GM18507 (cell line): ENCODE results near the gene RAD9A.

Experiments
- DNase-seq: peaks from one replicate; pipeline ENCODE4 v3.0.0; 2011; ENCODE audit warnings: low read depth; ENCODE audit not compliant: insufficient read length; ENCODE audit errors: extremely low spot score
- FAIRE-seq: peaks from 2 replicates; lab custom pipeline; 2011; peaks lifted over from hg19 to GRCh38; lab: Jason Lieb, UNC

RAD9A gene

DNA sequence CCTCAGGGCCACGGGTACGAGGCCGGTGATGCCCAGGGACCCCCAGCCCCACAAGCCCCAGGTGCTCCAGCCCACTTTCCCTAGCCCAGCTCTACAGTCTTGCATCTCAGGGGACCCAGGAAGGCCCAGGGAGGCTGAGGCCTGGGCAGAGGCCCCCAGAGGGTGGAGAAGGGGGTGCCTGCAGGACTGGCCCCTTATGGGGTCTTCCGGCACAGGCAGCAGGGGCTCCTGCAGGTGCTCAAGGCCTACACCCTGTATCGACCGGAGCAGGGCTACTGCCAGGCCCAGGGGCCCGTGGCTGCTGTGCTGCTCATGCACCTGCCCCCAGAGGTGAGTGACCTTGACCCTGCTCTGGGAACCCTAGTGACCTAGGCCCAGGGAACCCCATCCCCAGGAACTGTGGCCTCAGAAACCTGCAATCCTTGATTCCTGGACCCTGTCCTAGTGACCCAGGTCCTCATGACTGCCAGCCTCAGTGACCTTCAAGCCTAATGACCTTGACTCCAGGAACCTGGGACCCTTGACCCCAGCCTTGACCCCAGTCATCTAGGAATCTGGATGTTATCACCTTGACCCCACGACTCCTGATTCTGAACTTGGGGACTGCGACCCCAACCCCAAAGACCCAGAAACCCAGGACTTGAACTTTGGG lies 14.0 kb downstream of the RAD9A start:
- DNase-seq (no peak), FAIRE-seq (no peak)

DNA sequence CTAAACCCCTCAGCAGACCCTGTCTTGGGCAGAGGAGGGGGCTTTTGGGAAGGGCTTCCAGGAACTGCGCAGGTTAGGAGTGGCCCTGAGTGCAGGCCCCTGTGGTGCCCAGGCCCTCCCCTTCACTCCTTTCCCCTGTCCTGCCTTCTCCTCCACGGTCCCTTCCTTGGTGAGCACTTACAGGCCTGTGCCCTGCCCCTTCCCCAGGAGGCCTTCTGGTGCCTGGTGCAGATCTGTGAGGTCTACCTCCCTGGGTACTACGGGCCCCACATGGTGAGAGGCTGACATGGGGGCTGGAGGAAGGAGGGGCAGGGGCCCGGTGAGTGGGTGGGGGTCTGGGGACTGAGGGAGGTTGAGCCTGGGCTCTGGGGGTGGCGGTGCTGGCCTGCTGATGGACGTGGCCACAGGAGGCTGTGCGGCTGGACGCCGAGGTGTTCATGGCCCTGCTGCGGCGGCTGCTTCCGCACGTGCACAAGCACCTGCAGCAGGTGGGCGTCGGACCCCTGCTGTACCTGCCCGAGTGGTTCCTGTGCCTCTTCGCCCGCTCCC lies 14.7 kb downstream of the RAD9A start:
- FAIRE-seq, result no peak
- DNase-seq, result no peak

DNA sequence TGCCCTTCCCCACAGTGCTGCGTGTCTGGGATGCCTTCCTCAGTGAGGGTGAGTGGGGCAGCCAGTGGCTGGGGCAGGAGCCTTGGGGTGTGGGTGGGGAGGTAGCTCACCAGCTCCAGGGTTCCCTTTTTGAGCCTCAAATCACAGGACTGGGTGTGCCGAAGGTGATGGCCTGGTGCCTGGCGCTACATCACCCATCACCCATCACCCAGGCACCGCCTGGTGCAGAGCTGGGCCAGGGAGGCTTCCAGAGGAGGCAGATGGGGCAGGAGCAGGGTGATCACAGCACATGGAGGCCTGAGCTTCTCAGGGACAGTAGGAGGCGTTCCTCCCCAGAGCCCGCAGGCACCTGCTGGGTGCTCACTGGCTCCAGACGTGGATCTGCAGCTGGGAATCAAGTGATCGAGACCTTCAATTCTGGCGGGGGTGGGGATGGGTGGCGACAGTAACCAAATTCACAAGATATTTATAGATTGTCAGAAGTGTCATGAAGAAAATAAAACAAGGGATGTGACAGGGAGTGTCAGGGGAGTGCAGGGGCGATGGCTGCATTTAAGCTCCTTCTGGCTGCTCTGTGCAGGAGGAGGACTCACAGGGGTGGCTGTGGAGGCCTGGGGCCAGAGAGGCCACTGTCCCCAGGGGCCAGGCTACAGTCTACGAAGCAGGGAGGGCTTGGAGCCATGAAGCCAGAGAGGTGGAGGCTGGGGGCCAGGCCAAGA lies 15.3 kb downstream of the RAD9A start:
- FAIRE-seq, result no peak

DNA sequence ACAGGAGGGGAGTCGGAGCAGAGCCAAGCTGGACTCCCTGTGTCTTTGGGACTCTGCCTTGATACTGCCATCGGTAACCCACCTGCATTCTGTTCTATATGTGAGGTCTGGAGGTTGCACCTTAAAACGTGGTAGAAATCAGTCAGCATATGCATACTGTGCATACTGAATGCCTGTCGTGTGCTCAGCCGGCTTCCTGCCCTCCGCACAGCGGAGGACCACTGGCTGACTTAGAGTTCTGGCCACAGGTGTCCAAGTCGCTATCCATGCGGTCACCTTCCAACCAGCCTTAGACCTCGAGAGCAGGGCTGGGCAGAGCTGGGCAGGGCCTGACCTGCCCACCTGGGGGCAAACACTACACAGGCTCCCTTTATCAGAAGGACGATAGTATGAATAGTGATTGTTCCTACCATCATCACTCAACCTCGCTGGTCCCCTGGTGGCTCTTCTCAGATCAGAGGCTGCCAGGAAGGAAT lies 15.9 kb downstream of the RAD9A start:
- FAIRE-seq (no peak), DNase-seq (no peak)

More for the DNA sequence above, 15.3 kb downstream of the RAD9A start:
- no peak for DNase-seq

DNA sequence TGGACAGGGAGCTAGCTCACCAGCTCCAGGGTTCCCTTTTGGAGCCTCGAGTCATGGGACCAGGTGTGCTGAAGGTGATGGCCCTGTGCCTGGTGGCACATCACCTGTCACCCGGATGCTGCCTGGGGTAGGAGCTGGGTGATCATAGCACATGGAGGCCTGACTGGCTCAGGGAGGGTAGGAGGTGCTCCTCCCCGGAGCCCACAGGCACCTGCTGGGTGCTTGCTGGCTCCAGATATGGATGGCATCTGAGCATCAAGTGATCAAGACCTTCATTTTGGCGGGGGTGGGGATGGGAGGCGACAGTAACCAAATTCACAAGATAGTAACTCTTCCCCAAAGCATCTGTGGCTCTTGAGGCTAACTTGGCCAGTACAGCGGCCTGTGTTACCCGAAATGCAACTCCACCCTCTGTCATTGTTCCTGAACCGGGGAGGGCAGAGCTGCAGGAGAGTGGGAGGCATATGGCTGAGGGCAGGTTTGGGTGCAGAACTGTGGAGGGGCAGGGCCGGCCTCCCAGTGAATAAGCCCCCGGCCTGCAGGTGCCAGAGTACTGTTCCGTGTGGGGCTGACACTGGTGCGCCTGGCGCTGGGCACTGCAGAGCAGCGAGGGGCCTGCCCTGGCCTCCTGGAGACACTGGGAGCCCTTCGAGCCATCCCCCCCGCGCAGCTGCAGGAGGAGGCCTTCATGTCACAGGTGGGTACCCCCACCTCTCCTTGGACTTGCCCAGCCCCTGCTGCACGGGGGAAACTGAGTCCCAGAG lies 16.8 kb downstream of the RAD9A start:
- DNase-seq (no peak), FAIRE-seq (no peak)

DNA sequence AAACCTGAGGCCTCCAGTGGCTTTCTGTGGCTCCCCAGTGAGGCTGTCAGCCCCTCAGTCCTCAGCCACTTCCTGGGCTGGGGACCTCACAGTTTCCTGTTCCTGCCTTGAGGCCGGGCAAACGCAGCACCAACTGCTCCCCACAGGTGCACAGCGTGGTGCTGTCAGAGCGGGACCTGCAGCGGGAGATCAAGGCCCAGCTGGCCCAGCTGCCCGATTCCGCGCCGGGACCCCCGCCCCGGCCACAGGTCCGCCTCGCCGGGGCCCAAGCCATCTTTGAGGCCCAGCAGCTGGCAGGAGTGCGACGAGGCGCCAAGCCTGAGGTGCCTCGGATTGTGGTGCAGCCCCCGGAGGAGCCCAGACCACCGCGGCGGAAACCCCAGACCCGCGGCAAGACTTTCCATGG lies 17.5 kb downstream of the RAD9A start:
- DNase-seq (peak; percentile 65), FAIRE-seq (peak; percentile 94)

DNA sequence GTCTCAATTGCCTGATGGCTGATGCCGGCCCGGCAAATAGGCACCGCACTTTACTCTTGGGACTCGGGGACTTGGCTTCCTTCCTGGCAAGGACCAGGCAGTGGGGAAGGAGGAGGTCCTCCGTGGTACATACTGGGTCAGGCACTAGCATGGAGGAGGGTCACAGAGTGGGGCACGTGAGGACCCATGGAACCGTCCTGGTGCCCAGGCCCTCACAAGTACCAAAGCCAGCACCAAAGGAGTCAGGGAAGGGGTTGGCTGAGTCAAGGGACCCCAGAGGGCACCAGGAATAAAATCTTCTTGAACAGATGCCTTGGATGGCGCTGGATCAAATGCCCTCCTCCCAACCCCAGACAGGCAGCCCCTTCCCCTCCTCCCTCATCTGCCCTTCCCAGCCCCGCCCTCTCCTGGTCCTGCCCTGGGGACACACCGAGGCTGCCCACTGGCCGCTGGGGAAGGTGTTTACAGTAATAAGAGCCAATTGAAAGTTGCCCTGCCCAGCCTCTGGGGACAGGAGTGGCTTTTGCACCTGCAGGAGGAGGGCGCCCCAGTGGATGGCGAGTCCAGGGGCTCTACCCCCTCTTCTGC lies 18.1 kb downstream of the RAD9A start:
- DNase-seq, result no peak
- FAIRE-seq, result peak; percentile 60

DNA sequence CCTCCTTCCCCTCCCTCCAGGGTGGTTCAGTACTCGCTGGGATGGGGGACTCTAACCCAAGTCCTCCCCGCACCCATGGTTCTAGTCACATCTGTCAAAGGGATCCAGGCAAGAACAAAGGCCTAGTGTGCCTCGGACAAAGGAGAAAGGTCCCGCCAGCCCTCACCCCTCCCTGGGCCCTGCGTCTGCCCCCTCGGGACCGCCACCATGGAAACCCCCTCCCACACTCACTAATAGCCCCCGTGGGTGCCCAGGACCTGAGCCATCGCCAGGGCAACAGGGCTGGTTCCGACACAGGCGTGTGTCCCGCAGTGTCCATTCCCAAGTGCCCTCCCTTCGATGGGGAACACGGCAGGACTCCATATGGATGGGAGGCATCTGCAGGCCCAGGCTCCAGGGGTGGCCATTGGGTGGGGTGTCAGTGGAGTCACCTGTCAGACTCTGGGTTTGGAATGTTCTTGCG lies 18.6 kb downstream of the RAD9A start:
- FAIRE-seq, result no peak
- DNase-seq, result no peak

DNA sequence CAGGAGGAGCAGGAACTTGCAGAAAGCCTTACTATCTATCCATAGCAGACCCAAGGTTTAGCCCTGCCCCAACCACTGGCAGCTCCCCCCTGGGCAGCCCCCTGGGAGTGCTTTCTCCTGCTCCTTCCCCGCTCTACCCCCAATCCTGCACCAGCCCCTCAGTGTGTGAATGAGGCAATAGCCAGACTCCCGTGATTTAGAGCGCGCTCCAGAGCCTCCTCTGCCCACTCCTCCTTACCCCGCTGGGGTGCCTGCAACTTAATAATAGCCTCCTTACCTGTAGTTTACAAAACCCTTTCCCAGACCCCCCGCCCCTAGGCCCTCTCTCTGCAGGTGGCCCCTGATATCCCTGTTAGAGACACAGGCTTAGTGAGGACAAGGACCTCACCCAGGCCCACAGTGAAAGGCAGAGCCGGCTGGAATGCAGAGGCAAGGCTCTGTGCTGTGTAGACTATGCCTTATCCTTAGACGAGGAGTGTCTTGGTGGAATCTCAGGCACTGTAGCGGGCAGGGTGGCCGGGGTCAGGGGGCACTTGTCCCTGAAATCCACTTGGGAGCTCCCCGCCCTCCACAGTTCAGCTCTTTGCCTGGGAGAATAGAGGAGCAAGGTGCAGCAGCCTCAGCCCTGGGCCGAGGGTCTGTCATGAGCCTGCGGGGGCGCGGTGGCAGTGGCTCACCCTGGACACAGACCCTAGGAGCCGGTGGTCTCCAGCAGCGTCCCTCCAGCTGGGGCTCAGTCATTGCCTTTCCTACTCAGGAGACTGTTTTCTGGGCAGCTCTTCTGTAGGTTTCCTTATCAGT lies 19.4 kb downstream of the RAD9A start:
- DNase-seq (no peak), FAIRE-seq (no peak)

DNA sequence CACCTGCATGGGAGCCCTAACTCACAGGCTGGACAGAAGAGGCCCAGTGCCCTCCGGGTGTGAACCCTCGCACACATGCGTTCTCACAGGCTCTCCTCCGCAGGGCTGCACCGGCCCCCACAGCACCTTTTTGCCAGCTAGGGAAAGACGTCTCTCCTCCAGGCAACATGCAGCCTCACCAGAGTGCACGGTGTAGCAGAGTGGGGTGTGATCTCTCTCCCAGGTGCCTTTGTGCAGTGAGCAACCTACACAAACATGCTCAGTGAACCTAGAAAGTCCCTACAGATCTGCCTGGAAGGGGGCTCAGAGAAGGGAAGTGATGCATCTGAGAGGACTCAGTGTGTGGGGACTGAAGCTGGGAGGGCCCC lies 20.0 kb downstream of the RAD9A start:
- DNase-seq (no peak), FAIRE-seq (no peak)

DNA sequence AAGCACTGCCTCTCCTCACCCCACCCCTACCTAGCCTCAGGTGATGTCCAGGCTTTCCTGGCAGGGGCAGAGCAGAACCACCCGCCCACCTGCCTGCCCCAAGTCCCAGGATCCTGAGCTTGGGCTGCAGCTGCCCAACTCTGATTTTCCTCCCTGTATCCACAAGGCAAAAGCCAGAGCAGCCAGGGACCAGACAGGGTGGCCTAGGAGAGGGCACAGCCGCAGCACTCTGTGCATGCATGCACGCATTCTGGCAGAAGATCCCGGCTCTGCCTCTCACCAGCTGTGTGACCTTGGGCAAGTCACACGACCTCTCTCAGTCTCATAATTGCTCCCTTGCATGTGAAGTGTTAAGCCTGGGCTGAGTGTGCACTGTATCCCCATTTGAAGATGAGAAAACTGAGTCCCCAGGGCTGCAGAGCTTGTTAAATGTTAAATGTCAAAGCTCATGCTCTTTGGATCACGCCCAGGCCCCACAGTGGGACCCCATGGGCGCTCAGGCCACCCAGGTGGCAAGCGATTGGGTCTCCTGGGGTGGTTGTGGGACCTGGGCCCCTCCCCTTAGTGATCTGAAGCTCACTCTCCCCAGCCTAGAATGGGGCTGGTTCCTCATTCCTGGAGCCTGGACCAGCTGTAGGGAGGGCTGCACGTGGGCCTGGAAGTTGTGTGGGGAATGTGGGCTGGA lies 20.9 kb downstream of the RAD9A start:
- FAIRE-seq, result peak; percentile 15
- DNase-seq, result no peak

DNA sequence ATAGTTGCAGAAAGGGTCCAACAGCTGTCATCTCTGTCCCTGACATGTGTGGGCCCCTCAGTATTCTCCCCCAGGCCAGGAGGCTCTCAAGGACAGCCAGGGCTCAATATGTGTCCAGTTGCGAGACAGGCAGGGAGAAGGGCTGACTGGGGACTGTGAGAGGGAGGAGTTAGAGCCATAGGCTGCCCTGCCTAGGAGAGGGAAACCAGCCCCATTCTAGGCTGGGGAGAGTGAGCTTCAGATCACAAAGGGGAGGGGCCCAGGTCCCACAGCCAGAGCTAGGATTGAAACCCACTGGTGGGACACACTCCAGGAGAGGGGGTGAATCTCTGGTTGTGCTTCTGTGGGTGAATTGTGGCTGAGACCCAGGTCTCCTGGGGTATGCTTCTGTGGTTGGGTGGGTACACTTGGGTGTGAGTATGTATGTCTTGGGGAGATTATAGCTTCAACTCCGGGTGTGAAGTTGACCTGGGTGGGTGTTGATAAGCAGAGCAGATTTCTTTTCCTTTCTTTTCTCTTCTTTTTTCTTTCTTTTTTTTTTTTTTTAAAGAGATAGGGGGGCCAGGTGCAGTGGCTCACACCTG lies 21.6 kb downstream of the RAD9A start:
- FAIRE-seq (no peak), DNase-seq (no peak)

DNA sequence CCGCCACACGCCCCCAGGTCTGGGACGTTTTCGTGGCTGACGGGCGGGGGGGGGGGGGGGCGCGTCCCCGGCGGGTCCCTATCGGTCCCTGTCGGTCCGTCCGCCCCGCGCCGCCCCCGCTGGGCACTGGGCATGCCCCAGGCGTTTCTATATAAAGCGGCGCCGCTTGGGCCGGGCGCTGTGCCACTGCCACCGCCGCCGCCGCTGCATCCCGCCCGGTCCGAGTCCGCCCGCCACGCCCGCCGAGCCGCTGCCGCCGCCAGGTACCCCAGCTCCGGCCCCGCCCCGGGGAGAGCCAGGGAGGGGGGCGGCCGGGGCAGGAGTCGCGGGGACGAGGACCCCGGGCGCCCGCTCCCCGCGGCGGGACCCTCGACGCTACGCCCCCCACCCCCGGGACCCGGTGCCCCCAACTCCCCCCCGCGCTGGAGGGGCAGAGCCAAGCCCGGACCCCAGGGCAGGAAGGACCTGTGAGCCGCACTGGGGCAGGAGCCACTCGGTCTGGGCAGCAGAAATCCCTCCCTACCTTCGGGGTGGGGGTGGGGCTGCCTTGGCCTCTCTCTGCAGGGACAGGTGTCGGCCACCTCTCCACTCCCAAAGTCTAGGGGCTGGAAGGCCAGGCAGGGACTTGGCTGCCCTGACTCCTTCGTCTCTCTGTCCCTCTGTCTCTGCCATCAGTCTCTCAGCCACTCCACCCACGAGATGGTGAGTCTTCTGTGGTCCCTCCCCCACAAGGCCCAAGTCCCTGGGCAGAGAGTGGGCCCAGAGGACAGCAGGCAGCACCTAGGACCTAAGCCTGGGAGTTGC lies 23.9 kb downstream of the RAD9A start, which contains the start of gene CARNS1:
Gene CARNS1, plus strand, starts transcription at position 178 of the 804 bp plus-strand sequence. Its CDS starts 522 bp downstream, at position 700.
- DNase-seq (no peak), FAIRE-seq (no peak)

DNA sequence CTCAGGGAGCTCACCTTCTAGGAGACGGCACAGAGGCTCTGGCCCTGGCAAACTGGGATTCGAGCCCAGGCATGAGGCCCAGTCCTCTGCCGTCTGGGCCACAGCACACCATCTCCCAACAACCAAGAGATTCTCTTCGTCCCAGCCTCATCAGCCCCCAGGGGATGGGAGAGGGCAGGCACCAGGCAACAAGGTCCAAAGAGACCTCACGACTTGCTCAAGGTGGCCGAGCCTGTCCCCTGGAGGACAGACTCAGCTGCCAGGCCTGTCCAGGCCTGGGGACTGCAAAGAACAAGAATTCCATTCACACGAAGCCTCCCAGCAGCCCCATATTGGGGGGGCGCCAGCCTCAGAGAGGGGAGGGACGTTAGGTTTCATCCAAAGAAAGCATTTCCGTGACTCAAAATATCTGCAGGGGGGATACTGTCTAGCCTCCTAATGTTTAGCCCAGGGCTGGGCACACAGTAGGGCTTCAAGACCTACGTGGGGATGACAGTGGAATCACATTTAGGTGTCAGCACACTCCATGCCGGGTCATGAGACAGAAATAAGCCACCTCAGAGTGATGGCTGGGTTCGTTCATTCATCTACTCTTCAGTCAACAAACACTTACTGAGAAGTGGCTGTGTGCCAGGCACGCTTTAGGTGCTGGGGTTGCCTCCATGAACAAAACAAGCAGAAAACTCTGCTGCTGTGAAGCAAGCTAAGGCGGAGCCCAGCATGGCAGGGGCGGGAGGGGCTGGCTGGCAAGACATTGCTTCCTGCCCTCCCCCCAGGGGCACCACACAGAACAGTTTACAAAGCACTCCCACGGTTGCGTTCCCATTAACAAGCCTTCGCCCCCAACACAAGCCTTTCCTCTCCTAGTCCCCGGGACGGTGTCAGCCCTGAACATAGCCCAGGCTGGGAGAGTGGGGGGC lies 24.9 kb downstream of the RAD9A start:
- DNase-seq, result no peak
- no peak for FAIRE-seq

DNA sequence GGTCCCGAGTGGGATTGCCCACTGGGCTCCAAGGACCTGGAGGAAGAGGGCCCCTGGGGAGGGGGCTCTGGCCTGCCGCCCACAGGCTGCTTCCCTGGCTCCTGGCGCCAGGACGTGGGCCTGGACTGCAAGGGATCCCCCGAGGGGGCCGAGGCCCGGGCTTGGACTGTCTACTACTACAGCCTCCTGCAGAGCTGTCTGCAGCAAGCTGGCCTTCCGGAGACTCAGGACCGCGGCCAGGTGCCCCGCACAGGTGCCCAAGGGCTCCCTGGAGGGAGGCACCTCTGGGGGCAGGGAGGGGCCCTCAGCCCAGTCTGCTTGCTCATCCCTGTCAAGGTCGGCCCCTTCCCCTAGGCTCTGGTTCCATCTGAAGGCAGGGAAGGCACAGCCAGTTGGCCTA lies 25.6 kb downstream of the RAD9A start:
- no peak for DNase-seq
- no peak for FAIRE-seq
